Gastroesophageal sphincter (tissue), 4 donors: ENCODE measurements around the gene CCDC120. TPM values are rescaled to one million over a fixed set of nuclear protein-coding genes. Genes with fewer than 3 reads are reported as not detected.

Source experiments
- ATAC-seq: fragments of 150-250 bp; one replicate; pipeline ENCODE4 v1.9.1; 2016; ENCODE audit warnings: mild to moderate bottlenecking, moderate library complexity
- H3K27ac ChIP-seq, 4 donors: fragments of 200-600 bp; sonication (generic) in 3 of 4; 1 replicate in 3 of 4; 2 replicates in 1 of 4; pipeline ENCODE4 v1.5.1; 2016 to 2019
- H3K27me3 ChIP-seq: fragments of 200-600 bp; sonication (generic); one replicate; pipeline ENCODE4 v1.5.1; 2019
- H3K36me3 ChIP-seq, 2 donors: fragments of 200-600 bp; sonication (generic); one replicate each; pipeline ENCODE4 v1.5.1; 2019; ENCODE audit warnings: control low read depth in 1 of 2
- H3K4me1 ChIP-seq, 3 donors: fragments of 200-600 bp; sonication (generic); 1 replicate in 2 of 3; 2 replicates in 1 of 3; pipeline ENCODE4 v1.5.1; 2016 to 2019; ENCODE audit warnings: control low read depth in 2 of 3
- H3K4me3 ChIP-seq, 2 donors: fragments of 200-600 bp; sonication (generic); one replicate each; pipeline ENCODE4 v1.5.1; 2019; ENCODE audit warnings: mild to moderate bottlenecking in 1 of 2, moderate library complexity in 1 of 2
- H3K9me3 ChIP-seq, 3 donors: fragments of 200-600 bp; sonication (generic); one replicate each; pipeline ENCODE4 v1.5.1; 2017 to 2019; ENCODE audit warnings: control low read depth in 2 of 3
- CTCF ChIP-seq, 4 experiments: fragments of 200-600 bp in 2 of 4; fragments of 450-650 bp in 2 of 4; sonication (generic) in 1 of 4; IDR thresholded peaks; one replicate each; pipeline ENCODE4 v1.5.1; 2017 to 2019; ENCODE audit warnings: antibody characterized with exemption in 4 of 4, mild to moderate bottlenecking in 2 of 4, moderate library complexity in 2 of 4
- EP300 ChIP-seq: sonication (generic); formaldehyde crosslinking; IDR thresholded peaks from one replicate; pipeline ENCODE4 v1.6.1; 2017; ENCODE audit warnings: antibody characterized with exemption, mild to moderate bottlenecking
- POLR2A ChIP-seq, 2 donors: fragments of 450-650 bp; IDR thresholded peaks; one replicate each; pipeline ENCODE4 v1.6.1; 2017; ENCODE audit warnings: antibody characterized with exemption in 2 of 2, mild to moderate bottlenecking in 2 of 2, moderate library complexity in 1 of 2
- POLR2AphosphoS5 ChIP-seq: sonication (generic); formaldehyde crosslinking; IDR thresholded peaks from one replicate; pipeline ENCODE4 v1.6.1; 2017; ENCODE audit warnings: antibody characterized with exemption
- WGBS, 2 donors: methylation state at CpG; one replicate each; pipeline ENCODE4 v1.1.5; 2018; ENCODE audit warnings: low coverage in 1 of 2; 5-methylcytosine and 5-hydroxymethylcytosine counted together
- total RNA-seq, 4 donors: library from RNA; depleted of rRNA; stranded (reverse); fragments of >200 nt; gene quantifications; one replicate each; pipeline ENCODE4 v1.1.0, GENCODE V29; 2016

Gene CCDC120
- total RNA-seq, 4 donors from 2014 or later: 1.1 to 4.7 (median 2.5) TPM

GRCh38 chrX:49037883-49038475, 20.8 kb upstream of the CCDC120 start:
- TF ChIP-seq POLR2AphosphoS5: no peak
- no peak for TF ChIP-seq POLR2A (IDR thresholded peaks at IDR 0.05)
- TF ChIP-seq CTCF (IDR thresholded peaks at IDR 0.05): no peak
- no peak for TF ChIP-seq EP300
- ATAC-seq: no peak

GRCh38 chrX:49039598-49040375, 19.0 kb upstream of the CCDC120 start:
- no peaks in the 10 kb centered on the region for H3K27me3 ChIP-seq
- H3K27ac ChIP-seq: peak overlapping the region; percentile 97 to 100 (median 98)
- H3K36me3 ChIP-seq: peaks cover 0 to 41% of the 10 kb centered on the region in 2 donors
- WGBS, 2 donors: no CpG with 5 or more reads among the region's 9 CpGs
- ATAC-seq: peak; percentile 46
- H3K4me3 ChIP-seq: peak overlapping the region; percentile 84 to 100
- TF ChIP-seq CTCF (IDR thresholded peaks at IDR 0.05): no peak
- no peak for TF ChIP-seq EP300
- TF ChIP-seq POLR2AphosphoS5: peak; percentile 24
- TF ChIP-seq POLR2A (IDR thresholded peaks at IDR 0.05): no peak
- H3K4me1 ChIP-seq: peaks cover 5 to 41% (median 9%) of the 10 kb centered on the region in 3 donors
- no peaks in the 10 kb centered on the region for H3K9me3 ChIP-seq

More at GRCh38 chrX:49037883-49038475, 20.8 kb upstream of the CCDC120 start:
- Histone ChIP-seq H3K4me3 (no peak overlapping the region), H3K27ac (peak overlapping the region in 3 of 4 donors; percentile 52 to 98 (median 97)), H3K4me1 (peaks cover 5 to 53% (median 9%) of the 10 kb centered on the region in 3 donors), H3K27me3 (no peaks in the 10 kb centered on the region), H3K9me3 (no peaks in the 10 kb centered on the region), H3K36me3 (peaks cover 0 to 59% of the 10 kb centered on the region in 2 donors)
- WGBS, 2 donors: 80% methylated on average over 2 of the region's 15 CpGs; no CpG with 5 or more reads in 1 of the 2 donors

GRCh38 chrX:49040376-49040955, 18.3 kb upstream of the CCDC120 start:
- Histone ChIP-seq H3K27ac (peak overlapping the region; percentile 97 to 100 (median 98)), H3K9me3 (no peaks in the 10 kb centered on the region), H3K4me3 (peak overlapping the region; percentile 84 to 100), H3K36me3 (peaks cover 0 to 39% of the 10 kb centered on the region in 2 donors), H3K27me3 (no peaks in the 10 kb centered on the region), H3K4me1 (peaks cover 5 to 37% (median 9%) of the 10 kb centered on the region in 3 donors)
- TF ChIP-seq EP300 (no peak), CTCF (IDR thresholded peaks at IDR 0.05) (no peak), POLR2AphosphoS5 (no peak), POLR2A (IDR thresholded peaks at IDR 0.05) (no peak)
- WGBS, 2 donors: 6 to 50% methylated on average over 1 to 2 of the region's 7 CpGs
- no peak for ATAC-seq

DNA sequence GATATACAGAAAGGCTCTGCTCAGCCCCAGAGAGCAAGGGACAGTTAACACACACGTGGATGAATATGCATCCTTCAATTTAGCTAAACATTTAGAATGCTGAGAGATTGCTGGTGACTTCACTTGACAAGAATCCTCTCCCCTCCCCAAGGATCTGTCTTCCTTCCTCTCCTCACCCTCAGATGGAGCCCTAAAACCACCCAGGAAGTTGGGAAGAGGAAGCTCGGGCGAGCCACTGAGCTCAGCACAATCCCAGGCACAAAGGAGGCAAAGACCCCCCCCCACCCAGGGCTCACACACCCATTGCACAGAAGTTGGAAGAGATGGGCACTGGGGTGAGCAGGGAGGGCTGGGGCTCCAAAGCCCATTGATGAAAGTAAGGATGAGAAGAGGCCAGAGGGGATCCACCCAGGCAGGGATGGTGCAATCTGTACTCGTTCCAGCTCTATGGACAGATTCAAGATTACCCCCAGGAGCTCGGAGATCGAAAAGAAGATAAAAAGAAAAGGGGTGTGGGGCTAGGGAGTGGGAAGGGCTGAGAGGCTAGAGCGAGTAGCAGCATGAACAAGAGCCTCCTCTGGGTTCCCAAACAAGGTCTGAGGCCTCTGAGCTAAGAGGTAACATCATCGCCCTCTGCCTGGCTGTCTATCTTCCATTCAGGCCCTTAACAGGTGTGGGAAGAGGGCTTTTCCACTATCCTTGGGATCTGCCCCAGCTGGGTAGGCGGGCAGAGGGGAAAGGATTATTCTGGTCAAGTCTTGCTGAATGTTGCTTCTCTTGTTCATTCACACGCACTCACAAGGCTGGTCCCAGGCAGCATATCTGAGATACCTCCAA, 16.8 kb upstream of the CCDC120 start:
- H3K36me3 ChIP-seq: peaks cover 0 to 26% of the 10 kb centered on the region in 2 donors
- 3 to 20% methylated on average over 1 to 5 of the region's 10 CpGs for WGBS, 2 donors
- no peak for ATAC-seq
- peak overlapping the region; percentile 97 to 100 (median 98) for H3K27ac ChIP-seq
- H3K27me3 ChIP-seq: no peaks in the 10 kb centered on the region
- H3K4me1 ChIP-seq: peaks cover 5 to 32% (median 9%) of the 10 kb centered on the region in 3 donors
- H3K4me3 ChIP-seq: peak overlapping the region; percentile 84 to 100
- no peaks in the 10 kb centered on the region for H3K9me3 ChIP-seq
- no peak for TF ChIP-seq EP300
- peak; percentile 11 to 17 for TF ChIP-seq POLR2A (IDR thresholded peaks at IDR 0.05)
- TF ChIP-seq POLR2AphosphoS5: no peak
